Measurements from ENCODE around the gene ABCD1. TPM values are rescaled to one million over a fixed set of nuclear protein-coding genes. Genes with fewer than 3 reads are reported as not detected.
"Not testable (repeated sequence)": the region's sequence is repeated elsewhere in the genome, so short reads cannot be mapped to it uniquely, and the experiment has no call there.

Gene ABCD1
- total RNA-seq, 1 donor from 2014 or later = 22.3 TPM

GRCh38 chrX:153734871-153735270 lies 10.2 kb downstream of the ABCD1 start:
- DNase-seq (ENCODE audit: low read depth) = no peak

DNA sequence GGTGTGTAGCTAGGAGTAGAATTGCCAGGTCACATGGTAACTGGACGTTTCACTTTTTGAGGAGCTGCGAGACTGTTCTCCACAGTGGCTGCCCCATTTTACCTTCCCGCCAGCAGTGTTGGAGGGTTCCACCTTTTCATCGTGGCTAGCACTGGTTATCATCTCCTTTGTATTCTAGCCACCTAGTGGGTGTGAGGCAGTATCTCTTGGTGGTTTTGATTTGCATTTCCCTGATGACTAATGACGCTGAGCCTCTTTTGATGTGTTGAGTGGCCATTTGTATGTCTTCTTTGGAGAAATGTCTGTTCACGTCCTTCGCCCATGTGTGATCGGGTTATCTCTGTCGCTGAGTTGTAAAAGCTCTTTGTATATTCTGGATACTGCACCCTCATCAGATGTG lies 10.6 kb downstream of the ABCD1 start:
- no peak for DNase-seq (ENCODE audit: low read depth)

DNA sequence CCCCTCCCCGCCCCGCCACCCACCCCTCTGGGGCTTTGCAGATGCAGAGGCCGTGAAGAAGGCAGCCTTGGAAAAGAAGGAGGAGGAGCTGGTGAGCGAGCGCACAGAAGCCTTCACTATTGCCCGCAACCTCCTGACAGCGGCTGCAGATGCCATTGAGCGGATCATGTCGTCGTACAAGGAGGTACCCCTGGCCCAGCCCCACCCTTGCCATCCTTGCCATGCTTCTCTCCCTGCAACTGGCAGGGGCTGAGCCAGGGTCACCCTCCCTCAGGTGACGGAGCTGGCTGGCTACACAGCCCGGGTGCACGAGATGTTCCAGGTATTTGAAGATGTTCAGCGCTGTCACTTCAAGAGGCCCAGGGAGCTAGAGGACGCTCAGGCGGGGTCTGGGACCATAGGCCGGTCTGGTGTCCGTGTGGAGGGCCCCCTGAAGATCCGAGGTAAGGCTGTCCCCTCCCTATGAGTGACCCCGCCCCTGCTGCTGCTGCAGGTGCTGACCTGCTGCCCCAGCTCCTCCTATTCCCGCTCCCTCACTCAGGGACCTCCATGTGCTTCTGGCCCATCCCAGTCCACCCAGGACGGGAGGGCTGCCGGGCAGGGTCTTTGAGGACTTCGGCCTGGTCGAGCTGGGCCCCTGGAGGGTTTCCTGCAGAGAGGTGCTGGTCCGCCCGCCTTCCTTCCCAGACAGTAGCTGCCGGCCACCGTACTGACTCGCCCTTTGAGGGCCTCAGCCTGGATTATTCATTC lies 11.6 kb downstream of the ABCD1 start:
- DNase-seq (ENCODE audit: low read depth) = no peak

- DNase-seq (ENCODE audit: low read depth) = no peak
Measured at GRCh38 chrX:153736871-153737441, 12.3 kb downstream of the ABCD1 start.

- DNase-seq (ENCODE audit: low read depth) = no peak
Measured at GRCh38 chrX:153738056-153738605, 13.5 kb downstream of the ABCD1 start.

DNA sequence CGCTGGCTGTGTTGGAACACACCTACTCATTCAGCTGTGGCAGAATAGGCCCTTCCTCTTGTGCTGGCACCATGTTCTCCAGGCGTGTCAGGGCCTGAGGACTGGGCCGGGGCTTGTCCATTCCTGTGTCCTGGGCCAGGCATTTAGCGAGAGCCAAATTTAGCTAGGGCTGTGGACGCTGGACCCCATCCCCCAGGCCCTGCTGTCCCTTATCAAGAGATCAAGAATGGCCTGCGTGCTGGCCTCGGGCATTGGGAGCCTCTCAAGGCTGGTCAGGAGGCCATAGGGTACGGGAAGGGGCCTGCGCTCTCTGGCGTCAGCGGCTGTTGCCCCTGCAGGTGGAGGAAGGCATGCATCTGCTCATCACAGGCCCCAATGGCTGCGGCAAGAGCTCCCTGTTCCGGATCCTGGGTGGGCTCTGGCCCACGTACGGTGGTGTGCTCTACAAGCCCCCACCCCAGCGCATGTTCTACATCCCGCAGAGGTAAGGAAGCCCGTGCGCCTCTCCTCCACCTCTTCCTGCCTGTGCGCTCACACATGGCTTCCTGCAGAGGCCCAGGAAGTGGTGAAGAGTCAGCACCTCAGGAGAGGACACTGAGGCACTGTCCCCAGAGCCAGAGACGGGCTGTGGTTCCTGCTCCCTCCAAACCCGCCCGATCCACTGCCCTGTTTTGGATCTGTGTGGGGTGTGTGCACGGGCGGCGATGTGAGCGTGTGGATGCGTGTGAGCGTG lies 15.3 kb downstream of the ABCD1 start:
- DNase-seq (ENCODE audit: low read depth) = no peak

DNA sequence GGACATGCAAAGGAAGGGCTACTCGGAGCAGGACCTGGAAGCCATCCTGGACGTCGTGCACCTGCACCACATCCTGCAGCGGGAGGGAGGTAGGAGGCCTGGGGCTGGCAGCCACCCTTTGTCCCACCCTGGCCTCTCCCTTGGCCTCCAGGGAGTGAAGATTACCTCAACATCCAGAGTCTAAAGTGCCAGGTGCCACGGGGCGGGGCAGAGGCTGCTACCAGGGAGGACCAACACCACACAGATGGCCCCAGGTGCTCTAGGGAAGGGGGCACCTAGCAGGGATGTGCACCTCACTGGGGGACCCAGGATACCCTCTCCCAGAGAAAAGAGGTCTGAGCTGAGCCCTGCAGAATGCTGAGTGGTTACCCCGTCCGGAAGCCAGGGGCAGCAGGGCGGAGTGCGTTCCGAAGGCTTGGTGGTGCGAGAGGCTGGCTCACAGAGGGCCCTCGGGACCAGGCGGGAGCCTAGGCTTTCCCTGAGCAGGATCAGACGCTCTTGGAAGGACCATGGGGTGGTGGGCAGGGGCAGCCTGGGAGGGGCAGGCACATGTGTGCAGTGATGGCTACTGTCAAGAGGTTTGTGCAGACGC lies 16.1 kb downstream of the ABCD1 start:
- DNase-seq (ENCODE audit: low read depth) = no peak

DNA sequence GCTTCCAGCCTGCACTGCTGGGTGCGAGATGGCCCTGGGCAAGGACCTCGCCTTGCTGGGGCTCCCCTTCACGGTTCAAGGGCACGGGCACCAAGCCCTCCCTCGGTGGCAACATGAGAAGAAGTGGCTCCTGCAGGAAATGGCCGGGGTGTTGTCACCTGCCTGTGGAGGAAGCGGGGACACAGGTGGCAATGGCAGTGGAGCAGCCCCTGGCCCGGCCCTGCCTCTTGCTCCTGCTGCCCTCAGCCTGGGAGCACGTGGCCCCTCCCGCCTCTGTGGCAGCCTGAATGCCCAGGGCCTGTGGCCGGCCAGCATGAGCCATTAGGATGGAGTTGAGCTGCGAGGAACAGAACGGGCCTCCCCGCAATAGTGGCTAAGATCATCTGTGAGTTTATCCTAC lies 16.8 kb downstream of the ABCD1 start:
- DNase-seq (ENCODE audit: low read depth) = no peak

DNA sequence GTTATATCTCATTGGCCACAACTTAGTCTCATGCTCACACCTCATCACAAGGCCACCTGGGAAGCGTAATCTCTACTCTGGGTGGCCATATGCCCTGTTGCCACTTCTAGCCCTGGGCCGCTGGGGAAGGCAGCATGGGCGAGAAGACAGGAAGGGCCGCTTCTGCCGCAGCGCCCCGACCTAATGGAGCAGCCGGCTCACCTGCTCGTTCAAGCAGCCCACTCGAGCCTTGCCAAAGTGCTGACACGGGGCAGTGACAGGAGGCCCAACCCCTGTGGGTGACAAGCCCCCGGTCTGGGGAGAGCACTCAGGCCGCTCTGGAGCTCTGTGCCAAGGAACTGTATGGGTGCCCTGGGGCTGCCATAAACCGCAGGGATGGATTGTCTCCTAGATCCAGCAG lies 17.5 kb downstream of the ABCD1 start:
- not testable (repeated sequence) for DNase-seq (ENCODE audit: low read depth)

DNA sequence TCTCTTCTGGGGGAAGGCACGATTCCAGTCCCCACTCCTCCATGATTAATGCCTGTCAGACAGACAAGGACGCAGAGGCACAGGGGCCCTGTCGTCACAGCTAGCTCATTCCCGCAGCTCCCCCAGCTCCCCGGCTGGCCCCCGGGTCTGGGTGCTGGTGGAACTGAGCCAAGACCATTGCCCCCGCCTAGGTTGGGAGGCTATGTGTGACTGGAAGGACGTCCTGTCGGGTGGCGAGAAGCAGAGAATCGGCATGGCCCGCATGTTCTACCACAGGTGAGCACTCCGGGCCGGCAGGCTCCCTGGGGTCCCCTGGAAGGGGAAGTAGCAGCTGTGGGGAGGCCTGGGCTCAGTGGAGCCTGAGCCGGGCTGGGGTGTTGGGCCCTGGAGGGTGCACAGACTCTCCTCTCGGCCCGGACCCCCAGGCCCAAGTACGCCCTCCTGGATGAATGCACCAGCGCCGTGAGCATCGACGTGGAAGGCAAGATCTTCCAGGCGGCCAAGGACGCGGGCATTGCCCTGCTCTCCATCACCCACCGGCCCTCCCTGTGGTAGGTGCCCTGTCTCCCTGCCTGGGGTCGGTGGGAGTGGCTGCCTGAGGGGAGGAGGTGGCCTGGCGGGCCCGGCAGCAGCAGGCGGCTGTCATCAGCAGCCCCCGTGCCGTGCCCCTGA lies 18.3 kb downstream of the ABCD1 start:
- DNase-seq (ENCODE audit: low read depth) = not testable (repeated sequence)

- DNase-seq (ENCODE audit: low read depth) = peak; percentile 1
Measured at GRCh38 chrX:153743468-153744209, 19.0 kb downstream of the ABCD1 start.

GRCh38 chrX:153744210-153745066 lies 19.8 kb downstream of the ABCD1 start:
- DNase-seq (ENCODE audit: low read depth) = no peak

DNA sequence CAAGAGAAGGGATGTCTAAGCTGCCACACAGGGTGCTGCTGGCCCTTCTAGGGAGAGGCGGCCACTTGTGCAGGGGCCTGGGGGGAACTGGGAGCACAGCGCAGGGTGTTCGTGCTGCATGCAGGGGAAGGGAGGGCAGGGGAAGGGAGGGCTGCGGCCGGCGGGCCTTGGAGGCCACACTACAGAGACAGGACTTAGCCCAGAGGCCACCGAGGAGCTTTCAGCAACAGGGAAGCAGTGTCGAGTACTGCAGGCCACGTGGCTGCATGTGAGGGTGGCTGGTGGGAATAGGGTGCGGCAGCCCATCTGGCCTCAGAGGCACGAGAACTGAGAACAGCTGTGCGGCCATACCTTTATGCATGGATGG lies 20.4 kb downstream of the ABCD1 start:
- not testable (repeated sequence) for DNase-seq (ENCODE audit: low read depth)

DNA sequence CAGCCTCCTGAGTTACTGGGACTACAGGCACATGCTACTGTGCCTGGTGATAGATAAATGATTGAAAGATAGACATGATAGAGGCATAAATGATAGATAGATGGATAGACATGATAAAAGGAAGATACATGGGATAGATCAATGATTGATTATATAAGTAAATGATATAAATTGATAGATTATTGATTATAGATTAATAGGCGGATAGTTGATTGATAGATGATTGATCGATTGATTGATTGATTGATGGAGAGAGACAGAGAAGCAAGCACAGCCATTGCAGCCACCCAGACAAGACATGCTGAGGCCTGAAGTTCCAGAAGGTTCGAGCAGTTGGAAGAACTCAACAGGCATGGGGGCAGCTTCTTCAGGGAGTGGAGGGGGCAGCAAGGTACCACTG lies 21.7 kb downstream of the ABCD1 start:
- DNase-seq (ENCODE audit: low read depth) = no peak

- DNase-seq (ENCODE audit: low read depth) = not testable (repeated sequence)
Measured at GRCh38 chrX:153746991-153747390, 22.3 kb downstream of the ABCD1 start.

DNA sequence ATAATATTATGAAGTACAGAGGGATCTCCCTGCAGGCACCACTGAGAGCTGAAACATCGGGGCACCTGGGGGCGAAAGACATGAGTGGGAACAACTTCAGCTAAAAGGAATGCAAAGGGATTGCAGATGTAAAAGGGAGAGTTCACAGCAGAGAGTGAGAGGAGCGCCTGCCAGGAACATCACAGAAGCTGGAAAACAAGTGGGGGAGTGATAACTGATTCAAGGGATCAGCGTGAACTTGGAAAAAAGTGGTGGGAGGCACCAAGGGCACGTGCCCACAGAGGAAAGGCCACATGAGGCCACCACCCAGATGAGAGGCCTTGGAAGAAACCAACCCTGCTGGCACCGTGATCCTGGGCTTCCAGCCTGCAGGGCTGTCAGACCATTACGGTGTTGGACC lies 24.4 kb downstream of the ABCD1 start:
- not testable (repeated sequence) for DNase-seq (ENCODE audit: low read depth)

DNA sequence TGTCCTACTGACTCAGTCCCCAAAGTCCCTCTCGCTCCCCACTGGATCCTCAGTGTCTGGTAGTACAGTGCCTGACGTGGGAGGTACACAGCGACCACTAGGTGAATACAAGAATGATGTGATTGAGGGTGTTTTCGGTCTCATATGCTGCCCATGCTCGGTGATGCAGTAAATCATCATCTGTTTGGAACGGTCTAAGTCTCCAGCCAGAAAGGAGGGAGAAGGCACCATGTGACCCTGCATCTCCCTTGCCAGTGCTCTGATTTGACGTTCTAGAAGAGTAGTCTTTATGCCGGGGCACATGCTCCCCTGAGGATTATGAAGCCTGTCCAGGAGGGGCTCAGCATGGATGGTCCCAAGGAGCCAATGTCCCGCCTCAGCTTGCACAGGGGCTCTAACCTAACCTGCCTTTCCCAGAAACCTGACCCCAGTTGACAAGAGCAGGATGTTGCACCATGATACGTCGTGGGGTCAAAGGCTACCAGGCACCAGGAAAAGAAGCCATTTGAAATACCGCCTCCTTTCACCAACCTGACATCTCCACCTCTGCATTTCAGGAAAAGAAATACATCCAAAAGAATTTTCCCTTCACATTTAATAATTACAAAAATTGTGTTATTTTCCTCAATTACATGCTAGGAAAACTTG lies 25.6 kb downstream of the ABCD1 start:
- no peak for DNase-seq (ENCODE audit: low read depth)

GRCh38 chrX:153755136-153755535 lies 30.5 kb downstream of the ABCD1 start:
- no peak for DNase-seq (ENCODE audit: low read depth)

DNA sequence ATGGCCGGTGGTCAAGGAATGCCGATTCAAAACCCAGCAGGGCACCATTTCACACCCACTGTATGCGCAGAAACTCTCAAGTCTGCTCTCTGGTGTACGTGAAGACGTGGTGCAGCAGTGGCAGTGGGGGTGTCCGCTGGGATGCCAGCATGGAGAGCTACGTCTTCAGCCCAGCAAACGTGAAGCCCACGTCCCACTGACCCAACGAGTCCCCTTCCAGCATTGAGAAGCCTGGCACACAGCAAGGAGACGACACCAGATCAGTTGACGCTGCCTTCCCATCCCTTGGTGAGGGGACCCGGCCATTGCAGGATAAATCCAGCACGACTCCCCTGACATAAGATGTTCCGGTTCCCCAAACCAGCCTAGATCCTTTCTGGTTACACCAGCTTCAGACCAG lies 37.2 kb downstream of the ABCD1 start:
- DNase-seq (ENCODE audit: low read depth) = no peak

Data from renal cortical epithelial cell (primary cell).